Inflammatory macrophage treated with lipopolysaccharide for 4 hours (primary cell): Measurements from ENCODE around the gene ZEB2.
A peak's percentile ranks its signal among the peaks of the same experiment; 100 is the strongest.

Experiments used
- DNase-seq: peaks from one replicate; pipeline ENCODE4 v3.0.0-alpha.2; 2020

Gene ZEB2

GRCh38 chr2:144468823-144469595 is 50.9 kb downstream of the ZEB2 start:
- DNase-seq: no peak

- no peak for DNase-seq
Observed at GRCh38 chr2:144467502-144468137, 52.3 kb downstream of the ZEB2 start.

GRCh38 chr2:144466637-144467036 is 53.3 kb downstream of the ZEB2 start:
- DNase-seq: no peak

- no peak for DNase-seq
Observed at GRCh38 chr2:144465749-144466148, 54.2 kb downstream of the ZEB2 start.

DNA sequence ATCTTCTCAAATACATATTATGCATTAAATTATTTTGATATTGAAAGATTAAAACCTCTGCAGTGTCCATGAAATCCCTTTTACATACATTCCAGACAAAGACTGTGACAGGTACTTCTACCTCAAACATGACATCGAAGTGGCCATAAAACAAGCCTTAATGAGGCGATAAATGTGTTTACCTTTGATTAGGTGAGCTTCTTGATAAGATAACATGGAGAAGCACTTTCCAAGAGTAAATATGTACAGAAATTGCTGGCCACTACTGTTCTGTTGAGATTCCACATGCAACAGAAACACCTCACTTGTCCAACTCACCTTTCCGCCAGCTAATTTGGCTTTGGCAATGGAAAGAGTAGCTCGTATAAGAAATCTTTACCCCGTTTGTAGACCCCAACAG is 55.2 kb downstream of the ZEB2 start:
- no peak for DNase-seq

- DNase-seq: no peak
Observed at GRCh38 chr2:144463266-144463665, 56.7 kb downstream of the ZEB2 start.

GRCh38 chr2:144462266-144462665 is 57.7 kb downstream of the ZEB2 start:
- no peak for DNase-seq

GRCh38 chr2:144461308-144461766 is 58.6 kb downstream of the ZEB2 start:
- DNase-seq: peak; percentile 82

GRCh38 chr2:144460727-144461307 is 59.1 kb downstream of the ZEB2 start:
- DNase-seq: no peak

DNA sequence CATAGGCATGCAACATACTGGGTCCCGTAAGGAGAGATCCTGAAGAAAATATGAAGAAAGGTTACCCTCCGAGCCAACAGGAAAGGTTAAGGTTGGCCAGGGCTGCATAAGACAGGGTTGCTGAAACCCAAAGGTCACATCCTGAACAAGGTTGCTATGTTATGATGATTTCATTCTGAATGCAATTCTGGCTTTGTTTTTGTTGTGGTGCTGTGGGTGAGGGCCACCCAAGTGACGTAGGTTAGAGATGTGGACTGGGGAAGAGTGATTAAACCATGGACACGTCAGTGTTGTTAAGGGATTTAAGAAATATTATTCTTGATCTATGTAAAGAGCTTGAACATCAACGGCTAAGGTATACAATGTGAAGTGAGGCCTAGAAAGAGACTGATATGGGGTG is 60.0 kb downstream of the ZEB2 start:
- DNase-seq: peak; percentile 84

GRCh38 chr2:144459286-144459685 is 60.6 kb downstream of the ZEB2 start:
- DNase-seq: no peak

- DNase-seq: no peak
Observed at GRCh38 chr2:144458541-144458940, 61.4 kb downstream of the ZEB2 start.

GRCh38 chr2:144456680-144457079 is 63.2 kb downstream of the ZEB2 start:
- peak; percentile 96 for DNase-seq

DNA sequence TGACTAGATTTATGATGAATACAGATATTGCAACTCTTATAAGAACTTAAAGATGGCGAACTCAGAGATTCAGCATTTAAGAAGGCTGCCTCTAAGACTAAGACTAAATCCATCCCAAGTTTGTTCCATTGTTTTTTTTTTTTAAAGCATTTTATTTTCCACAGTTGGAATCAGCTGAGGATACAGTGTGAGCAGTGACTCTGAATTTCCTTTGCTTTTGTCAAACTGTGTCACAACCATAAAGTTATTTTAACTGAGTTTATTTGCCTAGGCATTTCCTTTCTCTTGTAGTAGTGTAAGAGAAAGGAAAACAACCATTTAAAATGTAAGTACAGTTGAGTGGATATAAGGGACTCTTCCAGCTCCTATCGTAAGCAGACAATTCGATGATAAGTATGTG is 63.9 kb downstream of the ZEB2 start:
- no peak for DNase-seq

GRCh38 chr2:144454466-144455287 is 65.2 kb downstream of the ZEB2 start:
- DNase-seq: peak; percentile 60

DNA sequence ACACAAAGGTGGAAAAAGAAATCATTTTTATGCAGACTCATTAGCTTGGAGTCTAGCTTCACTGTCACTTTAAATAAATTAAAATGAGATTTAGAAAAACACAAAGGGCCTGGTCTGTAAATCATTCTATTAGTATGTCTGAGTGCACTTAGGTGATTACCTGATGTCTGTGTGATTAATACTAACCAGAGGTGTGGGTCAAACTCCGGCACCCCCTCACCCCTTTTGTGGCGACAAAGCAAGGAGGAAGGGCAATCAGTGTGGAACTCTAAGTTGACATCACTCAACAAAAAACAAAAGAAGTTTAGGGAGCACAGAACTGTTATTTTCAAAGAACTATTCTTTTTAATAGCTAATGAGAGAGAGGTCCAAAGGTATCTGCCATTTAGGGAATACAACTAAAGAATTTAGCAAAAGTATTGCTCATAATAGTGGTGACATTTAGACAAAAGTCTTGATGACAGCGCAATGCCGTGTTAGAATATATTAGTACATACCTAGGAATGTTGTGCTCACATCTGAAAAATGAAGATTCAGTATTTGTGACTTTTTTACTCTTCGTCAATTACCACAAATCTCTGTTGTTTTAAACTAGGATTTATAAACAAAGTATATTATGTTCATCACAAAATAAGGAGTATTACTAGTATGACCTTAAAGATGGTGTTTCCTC is 66.3 kb downstream of the ZEB2 start:
- DNase-seq: no peak

DNA sequence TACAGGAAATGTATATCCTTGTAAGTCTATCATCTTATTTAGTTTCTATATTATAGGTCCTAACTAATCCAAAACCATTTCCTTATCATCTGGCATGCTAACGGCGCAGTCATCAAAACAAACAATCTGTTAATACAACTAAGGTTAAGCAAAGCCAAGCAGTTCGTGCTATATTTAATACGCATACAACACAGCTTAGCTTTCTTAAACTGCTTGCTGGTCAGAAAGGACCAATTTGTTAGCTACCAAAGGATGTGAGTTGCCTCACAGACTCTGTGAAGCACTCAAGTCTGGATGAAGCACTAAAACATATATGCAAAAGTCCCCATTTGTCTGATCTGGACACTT is 67.0 kb downstream of the ZEB2 start:
- DNase-seq: no peak

GRCh38 chr2:144452169-144452988 is 67.5 kb downstream of the ZEB2 start:
- no peak for DNase-seq

GRCh38 chr2:144451443-144451842 is 68.5 kb downstream of the ZEB2 start:
- no peak for DNase-seq

DNA sequence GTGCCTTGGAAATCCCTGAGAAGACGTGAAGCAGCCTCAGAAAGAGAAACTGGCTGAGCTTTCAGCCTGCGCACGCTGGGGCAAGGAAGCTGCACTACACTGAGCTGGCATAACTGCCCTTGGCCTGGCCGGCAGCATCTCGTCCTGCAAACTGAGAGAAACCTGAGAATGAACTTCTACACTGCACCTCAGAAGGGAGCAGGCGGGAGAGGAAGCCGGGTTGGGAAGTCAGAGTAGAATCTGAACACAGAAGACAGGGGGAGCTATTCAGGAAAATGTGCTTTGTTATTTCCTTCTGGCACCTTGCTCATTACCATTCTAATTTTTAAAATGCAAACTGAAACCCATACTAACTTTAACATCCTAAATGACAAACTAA is 70.9 kb downstream of the ZEB2 start:
- no peak for DNase-seq

DNA sequence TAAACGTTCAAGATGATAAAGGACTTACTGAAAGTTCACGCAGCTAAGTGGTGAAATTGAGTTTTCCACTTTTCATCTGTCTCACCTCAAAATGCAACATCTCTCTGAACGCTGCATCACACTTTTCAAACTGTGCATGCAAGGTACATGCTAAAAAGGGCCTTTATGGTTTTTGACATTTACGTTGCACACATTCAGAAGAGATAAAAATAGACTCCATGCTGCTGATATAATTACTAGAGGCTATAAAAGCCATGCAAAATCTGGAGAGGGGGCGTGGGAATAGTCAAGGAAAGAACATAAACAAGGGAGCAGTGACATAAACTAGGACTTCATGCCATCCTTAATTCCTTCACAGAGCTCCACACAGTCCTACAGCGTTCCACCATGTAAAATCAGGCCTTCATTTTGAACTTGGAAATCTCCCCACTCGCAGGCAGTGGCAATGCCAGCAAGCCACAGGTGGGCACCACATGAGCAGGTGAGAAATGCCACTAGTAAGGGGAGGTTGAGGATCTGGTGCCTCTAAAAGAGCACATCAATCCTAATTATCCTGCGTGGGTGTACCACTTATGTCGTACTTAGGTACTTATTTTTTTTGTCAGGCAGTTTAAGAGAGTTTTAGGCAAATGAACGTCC is 71.4 kb downstream of the ZEB2 start:
- no peak for DNase-seq
